ENCODE results near the gene CSNK1A1.
"Not testable (repeated sequence)": the region's sequence is repeated elsewhere in the genome, so short reads cannot be mapped to it uniquely, and the experiment has no call there.

Gene CSNK1A1

GRCh38 chr5:149551227-149552037 lies at the start of gene CSNK1A1:
CSNK1A1 (minus strand) TSS chr5:149551439; CDS start chr5:149550964, 475 bp downstream.
- DNase-seq (ENCODE audit: low spot score): peak; percentile 99
- in situ Hi-C loops (cut with MboI; ENCODE audit: low sequenced_read_pairs, unreplicated experiment): no loop called here
- peak; percentile 54 for TF ChIP-seq CTCF (IDR thresholded peaks at IDR 0.05; ENCODE audit: borderline replicate concordance, control extremely low read depth, extremely low read depth, insufficient read depth, missing control alignments)

GRCh38 chr5:149600932-149601331 lies 49.7 kb upstream of the CSNK1A1 start:
- TF ChIP-seq CTCF (IDR thresholded peaks at IDR 0.05; ENCODE audit: borderline replicate concordance, control extremely low read depth, extremely low read depth, insufficient read depth, missing control alignments): no peak
- in situ Hi-C loops (cut with MboI; ENCODE audit: low sequenced_read_pairs, unreplicated experiment): no loop called here
- no peak for DNase-seq (ENCODE audit: low spot score)

GRCh38 chr5:149599375-149599774 lies 48.1 kb upstream of the CSNK1A1 start:
- TF ChIP-seq CTCF (IDR thresholded peaks at IDR 0.05; ENCODE audit: borderline replicate concordance, control extremely low read depth, extremely low read depth, insufficient read depth, missing control alignments): no peak
- in situ Hi-C loops (cut with MboI; ENCODE audit: low sequenced_read_pairs, unreplicated experiment): no loop called here
- DNase-seq (ENCODE audit: low spot score): no peak

GRCh38 chr5:149598966-149599365 lies 47.7 kb upstream of the CSNK1A1 start:
- in situ Hi-C loops (cut with MboI; ENCODE audit: low sequenced_read_pairs, unreplicated experiment): no loop called here
- TF ChIP-seq CTCF (IDR thresholded peaks at IDR 0.05; ENCODE audit: borderline replicate concordance, control extremely low read depth, extremely low read depth, insufficient read depth, missing control alignments): no peak
- DNase-seq (ENCODE audit: low spot score): no peak

GRCh38 chr5:149598234-149598633 lies 47.0 kb upstream of the CSNK1A1 start:
- DNase-seq (ENCODE audit: low spot score); in situ Hi-C loops (cut with MboI; ENCODE audit: low sequenced_read_pairs, unreplicated experiment): not testable (repeated sequence)

- in situ Hi-C loops (cut with MboI; ENCODE audit: low sequenced_read_pairs, unreplicated experiment): no loop called here
- TF ChIP-seq CTCF (IDR thresholded peaks at IDR 0.05; ENCODE audit: borderline replicate concordance, control extremely low read depth, extremely low read depth, insufficient read depth, missing control alignments): no peak
- DNase-seq (ENCODE audit: low spot score): no peak
These were observed 46.4 kb upstream of the CSNK1A1 start for GRCh38 chr5:149597618-149598017.

GRCh38 chr5:149596712-149597111 lies 45.5 kb upstream of the CSNK1A1 start:
- in situ Hi-C loops (cut with MboI; ENCODE audit: low sequenced_read_pairs, unreplicated experiment): no loop called here
- DNase-seq (ENCODE audit: low spot score): no peak
- TF ChIP-seq CTCF (IDR thresholded peaks at IDR 0.05; ENCODE audit: borderline replicate concordance, control extremely low read depth, extremely low read depth, insufficient read depth, missing control alignments): no peak

- in situ Hi-C loops (cut with MboI; ENCODE audit: low sequenced_read_pairs, unreplicated experiment); DNase-seq (ENCODE audit: low spot score): not testable (repeated sequence)
These were observed 43.9 kb upstream of the CSNK1A1 start for GRCh38 chr5:149595105-149595504.
